SJSA1 (cell line): ENCODE measurements around the gene RHOT2. TPM values are rescaled to one million over a fixed set of nuclear protein-coding genes. Genes with fewer than 3 reads are reported as not detected.
A peak's percentile ranks its signal among the peaks of the same experiment; 100 is the strongest.

ENCODE experiments used
- DNase-seq, 2 experiments: peaks; one replicate each; pipeline ENCODE4 v3.0.0-alpha.2; 2015 to 2020; ENCODE audit warnings: low spot score in 2 of 2, low read depth in 1 of 2
- H3K27ac ChIP-seq: fragments of 250-450 bp; sonication (Bioruptor Pico); 2 replicates; pipeline ENCODE4 v1.5.1; 2020; ENCODE audit warnings: mild to moderate bottlenecking, moderate library complexity
- H3K27me3 ChIP-seq: fragments of 250-450 bp; sonication (Bioruptor Pico); replicated peaks from 2 replicates; pipeline ENCODE4 v1.5.1; 2020; ENCODE audit warnings: mild to moderate bottlenecking, moderate library complexity
- H3K36me3 ChIP-seq: fragments of 250-450 bp; sonication (Bioruptor Pico); 2 replicates; pipeline ENCODE4 v1.5.1; 2020; ENCODE audit warnings: mild to moderate bottlenecking
- H3K4me1 ChIP-seq: fragments of 250-450 bp; sonication (Bioruptor Pico); replicated peaks from 2 replicates; pipeline ENCODE4 v1.6.1; 2021; ENCODE audit warnings: mild to moderate bottlenecking
- H3K4me3 ChIP-seq: fragments of 250-450 bp; sonication (Bioruptor Pico); 2 replicates; pipeline ENCODE4 v1.5.1; 2020; ENCODE audit warnings: mild to moderate bottlenecking
- H3K9me3 ChIP-seq: fragments of 250-450 bp; sonication (Bioruptor Pico); replicated peaks from 2 replicates; pipeline ENCODE4 v1.5.1; 2020; ENCODE audit warnings: mild to moderate bottlenecking
- total RNA-seq: library from RNA; depleted of rRNA; stranded (reverse); fragments of >200 nt; shearing (Covaris generic); gene quantifications from 2 replicates; pipeline ENCODE4 v1.2.3, GENCODE V29; 2014

The RHOT2 gene
- total RNA-seq, 1 experiment from 2014 or later = 51.2 TPM

- peak in 1 of 2 experiments; percentile 32 for DNase-seq
- peak overlapping the region; percentile 75 for H3K27ac ChIP-seq
- peaks cover 25% of the 10 kb centered on the region for H3K4me1 ChIP-seq
- H3K27me3 ChIP-seq = peaks cover 4% of the 10 kb centered on the region
- peaks cover 30% of the 10 kb centered on the region for H3K36me3 ChIP-seq
- no peaks in the 10 kb centered on the region for H3K9me3 ChIP-seq
- H3K4me3 ChIP-seq = peak overlapping the region; percentile 81
Measured at GRCh38 chr16:648071-648780, 19.7 kb upstream of the RHOT2 start.

GRCh38 chr16:648781-649589 is 18.9 kb upstream of the RHOT2 start, which contains the start of gene WDR90:
WDR90 (plus strand) TSS chr16:649365; CDS start chr16:649417, 52 bp downstream.
- Histone ChIP-seq H3K36me3 (peaks cover 37% of the 10 kb centered on the region), H3K9me3 (no peaks in the 10 kb centered on the region), H3K27me3 (peaks cover 4% of the 10 kb centered on the region), H3K4me3 (peak within 1 kb of the TSS; percentile 81), H3K4me1 (peaks cover 25% of the 10 kb centered on the region), H3K27ac (peak within 1 kb of the TSS; percentile 75)
- DNase-seq = peak; percentile 85 to 92

GRCh38 chr16:649631-650030 is 18.3 kb upstream of the RHOT2 start:
- Histone ChIP-seq H3K27me3 (peaks cover 4% of the 10 kb centered on the region), H3K4me3 (peak overlapping the region; percentile 81), H3K9me3 (no peaks in the 10 kb centered on the region), H3K4me1 (peaks cover 25% of the 10 kb centered on the region), H3K36me3 (peaks cover 38% of the 10 kb centered on the region), H3K27ac (peak overlapping the region; percentile 75)
- DNase-seq = no peak

- Histone ChIP-seq H3K27me3 (no peaks in the 10 kb centered on the region), H3K9me3 (no peaks in the 10 kb centered on the region), H3K27ac (no peak overlapping the region), H3K36me3 (peaks cover 57% of the 10 kb centered on the region), H3K4me3 (no peak overlapping the region), H3K4me1 (peaks cover 25% of the 10 kb centered on the region)
- no peak for DNase-seq
Measured at GRCh38 chr16:651844-652243, 16.1 kb upstream of the RHOT2 start.

- H3K4me1 ChIP-seq = peaks cover 25% of the 10 kb centered on the region
- no peaks in the 10 kb centered on the region for H3K27me3 ChIP-seq
- no peak overlapping the region for H3K27ac ChIP-seq
- H3K4me3 ChIP-seq = no peak overlapping the region
- H3K36me3 ChIP-seq = peaks cover 66% of the 10 kb centered on the region
- no peaks in the 10 kb centered on the region for H3K9me3 ChIP-seq
- DNase-seq = no peak
Measured at GRCh38 chr16:652454-653305, 15.3 kb upstream of the RHOT2 start.

GRCh38 chr16:654034-654433 is 13.9 kb upstream of the RHOT2 start:
- peaks cover 73% of the 10 kb centered on the region for H3K36me3 ChIP-seq

GRCh38 chr16:657487-657886 is 10.4 kb upstream of the RHOT2 start:
- Histone ChIP-seq H3K4me1 (no peaks in the 10 kb centered on the region), H3K27me3 (no peaks in the 10 kb centered on the region), H3K9me3 (no peaks in the 10 kb centered on the region), H3K36me3 (peaks cover 70% of the 10 kb centered on the region), H3K4me3 (no peak overlapping the region), H3K27ac (no peak overlapping the region)
- no peak for DNase-seq

More at GRCh38 chr16:654034-654433, 13.9 kb upstream of the RHOT2 start:
- DNase-seq = no peak
- H3K27ac ChIP-seq = no peak overlapping the region
- H3K4me3 ChIP-seq = no peak overlapping the region
- no peaks in the 10 kb centered on the region for H3K27me3 ChIP-seq
- peaks cover 12% of the 10 kb centered on the region for H3K4me1 ChIP-seq
- H3K9me3 ChIP-seq = no peaks in the 10 kb centered on the region

- peaks cover 59% of the 10 kb centered on the region for H3K36me3 ChIP-seq
- H3K27me3 ChIP-seq = no peaks in the 10 kb centered on the region
- no peak overlapping the region for H3K27ac ChIP-seq
- no peak overlapping the region for H3K4me3 ChIP-seq
- H3K9me3 ChIP-seq = no peaks in the 10 kb centered on the region
- DNase-seq = no peak
- H3K4me1 ChIP-seq = no peaks in the 10 kb centered on the region
Measured at GRCh38 chr16:658679-659571, 9.0 kb upstream of the RHOT2 start.

GRCh38 chr16:659618-660017 is 8.3 kb upstream of the RHOT2 start:
- Histone ChIP-seq H3K36me3 (peaks cover 58% of the 10 kb centered on the region), H3K27me3 (no peaks in the 10 kb centered on the region), H3K4me1 (no peaks in the 10 kb centered on the region), H3K9me3 (no peaks in the 10 kb centered on the region), H3K4me3 (no peak overlapping the region), H3K27ac (no peak overlapping the region)
- DNase-seq = no peak

GRCh38 chr16:660132-660458 is 7.8 kb upstream of the RHOT2 start:
- Histone ChIP-seq H3K27me3 (no peaks in the 10 kb centered on the region), H3K27ac (no peak overlapping the region), H3K36me3 (peaks cover 53% of the 10 kb centered on the region), H3K9me3 (no peaks in the 10 kb centered on the region), H3K4me3 (no peak overlapping the region), H3K4me1 (no peaks in the 10 kb centered on the region)
- DNase-seq = no peak

GRCh38 chr16:660459-661183 is 7.3 kb upstream of the RHOT2 start:
- DNase-seq = no peak

GRCh38 chr16:661184-661821 is 6.6 kb upstream of the RHOT2 start:
- Histone ChIP-seq H3K27ac (no peak overlapping the region), H3K4me1 (no peaks in the 10 kb centered on the region), H3K36me3 (peaks cover 44% of the 10 kb centered on the region), H3K4me3 (no peak overlapping the region), H3K9me3 (no peaks in the 10 kb centered on the region), H3K27me3 (no peaks in the 10 kb centered on the region)
- DNase-seq = no peak

More at GRCh38 chr16:660459-661183, 7.3 kb upstream of the RHOT2 start:
- no peaks in the 10 kb centered on the region for H3K4me1 ChIP-seq
- H3K27ac ChIP-seq = no peak overlapping the region
- H3K27me3 ChIP-seq = no peaks in the 10 kb centered on the region
- no peak overlapping the region for H3K4me3 ChIP-seq
- H3K36me3 ChIP-seq = peaks cover 48% of the 10 kb centered on the region
- H3K9me3 ChIP-seq = no peaks in the 10 kb centered on the region
